LNCaP clone FGC (cell line): ENCODE results near the gene RIMBP3C.
"Not testable (repeated sequence)": the region's sequence is repeated elsewhere in the genome, so short reads cannot be mapped to it uniquely, and the experiment has no call there.

Experiments used
- DNase-seq: peaks from one replicate; pipeline ENCODE4 v3.0.0-alpha.2; 2011; ENCODE audit warnings: low read depth
- H3K4me3 ChIP-seq: 2 replicates; pipeline ENCODE4 v1.5.1; 2011; ENCODE audit warnings: mild to moderate bottlenecking, low read depth, low read length, control low read depth
- CTCF ChIP-seq: IDR thresholded peaks from 2 replicates; pipeline ENCODE4 v1.5.1; 2012; ENCODE audit warnings: mild to moderate bottlenecking; ENCODE audit not compliant: control insufficient read depth, insufficient read depth; ENCODE audit errors: extremely low read depth

RIMBP3C gene

GRCh38 chr22:21551361-21551760 is at the start of gene RIMBP3C:
Gene RIMBP3C (minus strand): TSS chr22:21551461. CDS start chr22:21550976, 485 bp downstream.
- not testable (repeated sequence) for DNase-seq, H3K4me3 ChIP-seq

GRCh38 chr22:21599053-21599893 is 48.0 kb upstream of the RIMBP3C start:
- no peak for DNase-seq
- no peak for TF ChIP-seq CTCF
- no peak overlapping the region for H3K4me3 ChIP-seq

- H3K4me3 ChIP-seq: no peak overlapping the region
- DNase-seq: no peak
- no peak for TF ChIP-seq CTCF
Observed at GRCh38 chr22:21598302-21598701, 47.0 kb upstream of the RIMBP3C start.

- DNase-seq, H3K4me3 ChIP-seq: not testable (repeated sequence)
Observed at GRCh38 chr22:21596356-21597135, 45.3 kb upstream of the RIMBP3C start.

- no peak for TF ChIP-seq CTCF
- no peak overlapping the region for H3K4me3 ChIP-seq
- DNase-seq: no peak
Observed at GRCh38 chr22:21594865-21595452, 43.7 kb upstream of the RIMBP3C start.

GRCh38 chr22:21593406-21594232 is 42.4 kb upstream of the RIMBP3C start:
- no peak overlapping the region for H3K4me3 ChIP-seq
- TF ChIP-seq CTCF: peak; percentile 23
- no peak for DNase-seq

- H3K4me3 ChIP-seq: no peak overlapping the region
- no peak for DNase-seq
- no peak for TF ChIP-seq CTCF
Observed at GRCh38 chr22:21592422-21592821, 41.2 kb upstream of the RIMBP3C start.
